Measurements from ENCODE around the gene PNMA6F.

The PNMA6F gene

DNA sequence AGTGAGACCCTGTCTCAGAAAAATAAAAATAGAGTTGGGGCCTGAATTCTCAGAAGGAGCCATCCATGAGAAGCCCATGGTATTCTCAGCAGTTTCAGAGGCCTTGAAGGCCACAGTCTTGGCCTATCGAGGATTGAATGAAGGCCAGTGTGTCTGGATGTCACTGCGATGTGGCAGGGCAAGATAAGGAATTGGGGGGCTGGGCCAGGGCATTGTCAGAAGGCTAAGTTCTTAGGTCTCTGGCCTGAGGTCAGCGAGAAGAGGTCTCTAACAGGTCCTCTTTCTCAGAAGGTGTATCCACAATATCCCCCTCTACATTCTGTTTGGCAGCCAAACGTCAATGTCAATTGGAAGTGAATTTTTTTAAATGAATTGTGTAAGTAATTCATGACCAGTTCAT is 18.1 kb upstream of the PNMA6F start:
- Histone ChIP-seq H3K27me3 (no peaks in the 10 kb centered on the region), H3K4me3 (ENCODE audit: low read depth, low read length) (no peak overlapping the region), H3K36me3 (no peaks in the 10 kb centered on the region), H3K9me3 (no peaks in the 10 kb centered on the region), H3K4me1 (no peaks in the 10 kb centered on the region)
- TF ChIP-seq, protein P1, sequence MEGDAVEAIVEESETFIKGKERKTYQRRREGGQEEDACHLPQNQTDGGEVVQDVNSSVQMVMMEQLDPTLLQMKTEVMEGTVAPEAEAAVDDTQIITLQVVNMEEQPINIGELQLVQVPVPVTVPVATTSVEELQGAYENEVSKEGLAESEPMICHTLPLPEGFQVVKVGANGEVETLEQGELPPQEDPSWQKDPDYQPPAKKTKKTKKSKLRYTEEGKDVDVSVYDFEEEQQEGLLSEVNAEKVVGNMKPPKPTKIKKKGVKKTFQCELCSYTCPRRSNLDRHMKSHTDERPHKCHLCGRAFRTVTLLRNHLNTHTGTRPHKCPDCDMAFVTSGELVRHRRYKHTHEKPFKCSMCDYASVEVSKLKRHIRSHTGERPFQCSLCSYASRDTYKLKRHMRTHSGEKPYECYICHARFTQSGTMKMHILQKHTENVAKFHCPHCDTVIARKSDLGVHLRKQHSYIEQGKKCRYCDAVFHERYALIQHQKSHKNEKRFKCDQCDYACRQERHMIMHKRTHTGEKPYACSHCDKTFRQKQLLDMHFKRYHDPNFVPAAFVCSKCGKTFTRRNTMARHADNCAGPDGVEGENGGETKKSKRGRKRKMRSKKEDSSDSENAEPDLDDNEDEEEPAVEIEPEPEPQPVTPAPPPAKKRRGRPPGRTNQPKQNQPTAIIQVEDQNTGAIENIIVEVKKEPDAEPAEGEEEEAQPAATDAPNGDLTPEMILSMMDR (IDR thresholded peaks at IDR 0.05; ENCODE audit: low read depth, low read length) = no peak
- no peak for DNase-seq

- Histone ChIP-seq H3K9me3 (no peaks in the 10 kb centered on the region), H3K4me3 (ENCODE audit: low read depth, low read length) (no peak overlapping the region), H3K36me3 (no peaks in the 10 kb centered on the region), H3K27me3 (no peaks in the 10 kb centered on the region), H3K4me1 (no peaks in the 10 kb centered on the region)
- no peak for DNase-seq
- TF ChIP-seq, protein P1 (IDR thresholded peaks at IDR 0.05; ENCODE audit: low read depth, low read length) = no peak
These were observed 17.3 kb upstream of the PNMA6F start for GRCh38 chrX:153338836-153339235.

GRCh38 chrX:153336988-153337387 is 15.4 kb upstream of the PNMA6F start:
- H3K36me3 ChIP-seq = no peaks in the 10 kb centered on the region
- no peak overlapping the region for H3K4me3 ChIP-seq (ENCODE audit: low read depth, low read length)
- DNase-seq = no peak
- no peaks in the 10 kb centered on the region for H3K4me1 ChIP-seq
- H3K9me3 ChIP-seq = no peaks in the 10 kb centered on the region
- no peaks in the 10 kb centered on the region for H3K27me3 ChIP-seq
- TF ChIP-seq, protein P1 (IDR thresholded peaks at IDR 0.05; ENCODE audit: low read depth, low read length) = no peak

DNA sequence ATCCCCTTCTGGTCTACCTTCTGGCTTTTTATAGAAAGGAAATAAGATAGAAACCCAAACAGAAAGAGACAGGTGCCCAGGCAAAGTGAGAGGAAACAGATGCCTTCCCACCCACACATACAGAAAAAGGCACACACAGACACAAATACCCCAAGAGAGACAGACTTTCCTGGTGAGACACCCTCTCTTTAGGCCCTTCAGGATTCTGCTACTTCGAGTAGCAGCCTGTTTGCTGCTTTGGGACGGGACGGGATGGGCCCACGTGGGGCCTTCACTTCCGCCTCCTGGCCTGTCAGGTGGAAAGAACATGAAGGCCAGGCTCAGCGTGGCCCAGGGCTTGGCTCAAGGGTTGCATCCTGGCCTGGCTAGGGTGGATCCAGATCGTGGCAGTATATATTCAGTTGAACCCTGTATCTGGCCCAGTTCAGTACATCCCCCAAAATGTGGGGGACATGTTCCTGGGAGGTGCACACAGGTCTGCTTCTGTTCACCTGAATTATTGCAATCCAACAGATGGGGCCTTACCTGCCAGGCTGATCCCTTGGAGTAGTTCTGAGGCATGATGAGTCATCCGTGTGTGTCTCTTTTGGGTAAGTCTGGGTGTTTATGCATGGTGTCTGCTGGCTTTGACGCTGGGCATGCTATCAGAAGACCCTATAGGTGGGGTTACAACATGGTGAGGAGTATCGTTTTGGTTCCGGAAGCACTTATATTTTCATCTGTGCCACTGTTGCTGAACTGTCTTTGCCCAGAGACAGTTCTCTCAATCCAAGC is 14.7 kb upstream of the PNMA6F start:
- H3K4me1 ChIP-seq = no peaks in the 10 kb centered on the region
- no peak for DNase-seq
- no peak overlapping the region for H3K4me3 ChIP-seq (ENCODE audit: low read depth, low read length)
- H3K9me3 ChIP-seq = no peaks in the 10 kb centered on the region
- no peaks in the 10 kb centered on the region for H3K27me3 ChIP-seq
- TF ChIP-seq, protein P1 (IDR thresholded peaks at IDR 0.05; ENCODE audit: low read depth, low read length) = no peak
- H3K36me3 ChIP-seq = no peaks in the 10 kb centered on the region

DNA sequence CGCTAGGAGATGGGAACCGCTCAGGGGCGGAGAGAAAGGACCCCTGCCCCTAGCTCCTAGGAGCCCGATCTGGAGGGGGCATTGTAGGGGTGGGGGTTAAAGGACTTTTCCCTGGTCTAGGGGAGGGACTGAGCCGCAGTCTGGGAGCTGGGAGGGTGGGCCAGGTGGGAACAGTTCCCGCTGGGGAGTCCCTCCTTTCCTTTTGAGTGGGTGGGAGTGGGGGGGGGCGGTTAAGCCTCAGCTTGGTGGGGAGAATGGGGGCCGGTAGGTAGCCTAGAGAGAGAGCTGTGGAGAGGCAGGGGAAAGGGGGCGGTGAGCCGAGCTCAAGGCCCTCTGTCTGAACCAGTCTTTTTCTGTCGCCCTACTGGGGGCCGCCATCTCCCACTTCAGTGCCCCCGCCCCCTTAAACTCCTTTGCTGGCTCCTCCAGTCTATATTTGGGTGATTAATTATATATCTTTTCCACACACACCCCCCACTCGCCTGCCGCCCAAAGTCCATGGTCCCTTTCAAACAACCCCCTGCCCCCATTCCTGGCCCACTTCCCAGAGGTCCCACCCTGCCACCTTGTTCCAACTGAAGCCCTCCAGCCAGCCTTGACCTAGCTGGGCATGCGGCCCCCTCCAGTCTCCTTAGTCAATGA is 13.2 kb upstream of the PNMA6F start:
- no peak for DNase-seq
- TF ChIP-seq, protein P1 (IDR thresholded peaks at IDR 0.05; ENCODE audit: low read depth, low read length) = no peak
- Histone ChIP-seq H3K27me3 (no peaks in the 10 kb centered on the region), H3K9me3 (no peaks in the 10 kb centered on the region), H3K4me3 (ENCODE audit: low read depth, low read length) (peak overlapping the region; percentile 63), H3K4me1 (no peaks in the 10 kb centered on the region), H3K36me3 (no peaks in the 10 kb centered on the region)
